Caco-2 (cell line): ENCODE data around the gene CHPF2. TPM values are rescaled to one million over a fixed set of nuclear protein-coding genes. Genes with fewer than 3 reads are reported as not detected.

Experiments
- BruUV-seq: library from RNA; stranded (reverse); fragments of 400-500 nt; replicated peaks from 2 replicates; lab custom pipeline; 2021; lab: Mats Ljungman, UMichigan
- CTCF ChIA-PET: fragments of 300-600 bp; sonication (Branson Sonifier 250); formaldehyde crosslinking; loops from one replicate; lab custom pipeline; 2022; ENCODE audit warnings: antibody characterized with exemption; lab: Charles Lee
- POLR2A ChIA-PET: fragments of 300-600 bp; sonication (Branson Sonifier 250); formaldehyde crosslinking; loops from one replicate; lab custom pipeline; 2022; ENCODE audit warnings: antibody characterized with exemption; lab: Charles Lee
- DNase-seq, 2 experiments: peaks; one replicate each; pipeline versions ENCODE4 v3.0.0 to v3.0.0-alpha.2; 2020 to 2022
- H3K27me3 ChIP-seq: replicated peaks from 2 replicates; pipeline ENCODE4 v1.6.0; 2011; ENCODE audit warnings: low read length; ENCODE audit not compliant: control insufficient read depth, insufficient read depth
- H3K36me3 ChIP-seq: 2 replicates; pipeline ENCODE4 v1.5.1; 2011; ENCODE audit warnings: low read length; ENCODE audit not compliant: control insufficient read depth, insufficient read depth
- H3K4me1 ChIP-seq: fragments of 250-450 bp; sonication (Bioruptor Pico); 2 replicates; pipeline ENCODE4 v1.5.1; 2020; ENCODE audit warnings: mild to moderate bottlenecking
- H3K4me3 ChIP-seq: 2 replicates; pipeline ENCODE4 v1.5.1; 2011; ENCODE audit warnings: low read depth, mild to moderate bottlenecking, control low read depth, low read length
- H3K9me3 ChIP-seq: fragments of 250-450 bp; sonication (Bioruptor Pico); 2 replicates; pipeline ENCODE4 v1.5.1; 2020; ENCODE audit warnings: mild to moderate bottlenecking, moderate library complexity
- H3K27ac Mint-ChIP-seq: one replicate; pipeline ENCODE4 v1.8.0; 2022; ENCODE audit warnings: mixed read lengths; ENCODE audit not compliant: unreplicated experiment
- H3K27me3 Mint-ChIP-seq: one replicate; pipeline ENCODE4 v1.8.0; 2022; ENCODE audit warnings: mixed read lengths; ENCODE audit not compliant: insufficient read depth, unreplicated experiment
- H3K36me3 Mint-ChIP-seq: one replicate; pipeline ENCODE4 v1.8.0; 2022; ENCODE audit warnings: mild to moderate bottlenecking, mixed read lengths; ENCODE audit not compliant: insufficient read depth, unreplicated experiment
- H3K4me1 Mint-ChIP-seq: one replicate; pipeline ENCODE4 v1.8.0; 2022; ENCODE audit warnings: low read depth, mixed read lengths; ENCODE audit not compliant: unreplicated experiment
- H3K4me3 Mint-ChIP-seq: one replicate; pipeline ENCODE4 v1.8.0; 2022; ENCODE audit warnings: mild to moderate bottlenecking, moderate library complexity, mixed read lengths; ENCODE audit not compliant: unreplicated experiment
- H3K9me3 Mint-ChIP-seq: one replicate; pipeline ENCODE4 v1.8.0; 2022; ENCODE audit warnings: mixed read lengths; ENCODE audit not compliant: unreplicated experiment
- intact Hi-C: fragments of 100-400 bp; cut with micrococcal nuclease; formaldehyde crosslinking; loops from one replicate; pipeline ENCODE4 v1.10.0; 2022; ENCODE audit not compliant: unreplicated experiment
- total RNA-seq: library from RNA; stranded (reverse); gene quantifications from 2 replicates; pipeline ENCODE4 v1.2.3, GENCODE V29; 2022
- TF ChIP-seq, protein P1 (sequence below), 2 experiments: fragments of 200-600 bp in 1 of 2; IDR thresholded peaks; 1 replicate in 1 of 2; 2 replicates in 1 of 2; pipeline versions ENCODE4 v1.5.1 to v1.8.0; 2011 to 2022; ENCODE audit warnings: antibody characterized with exemption in 1 of 2, control low read depth in 1 of 2, inconsistent platforms in 1 of 2, low read depth in 1 of 2, low read length in 1 of 2, mild to moderate bottlenecking in 1 of 2, moderate library complexity in 1 of 2; ENCODE audit not compliant: insufficient read depth in 1 of 2, severe bottlenecking in 1 of 2, unreplicated experiment in 1 of 2

CHPF2 gene
- total RNA-seq, 1 experiment from 2014 or later: 34.0 TPM

DNA sequence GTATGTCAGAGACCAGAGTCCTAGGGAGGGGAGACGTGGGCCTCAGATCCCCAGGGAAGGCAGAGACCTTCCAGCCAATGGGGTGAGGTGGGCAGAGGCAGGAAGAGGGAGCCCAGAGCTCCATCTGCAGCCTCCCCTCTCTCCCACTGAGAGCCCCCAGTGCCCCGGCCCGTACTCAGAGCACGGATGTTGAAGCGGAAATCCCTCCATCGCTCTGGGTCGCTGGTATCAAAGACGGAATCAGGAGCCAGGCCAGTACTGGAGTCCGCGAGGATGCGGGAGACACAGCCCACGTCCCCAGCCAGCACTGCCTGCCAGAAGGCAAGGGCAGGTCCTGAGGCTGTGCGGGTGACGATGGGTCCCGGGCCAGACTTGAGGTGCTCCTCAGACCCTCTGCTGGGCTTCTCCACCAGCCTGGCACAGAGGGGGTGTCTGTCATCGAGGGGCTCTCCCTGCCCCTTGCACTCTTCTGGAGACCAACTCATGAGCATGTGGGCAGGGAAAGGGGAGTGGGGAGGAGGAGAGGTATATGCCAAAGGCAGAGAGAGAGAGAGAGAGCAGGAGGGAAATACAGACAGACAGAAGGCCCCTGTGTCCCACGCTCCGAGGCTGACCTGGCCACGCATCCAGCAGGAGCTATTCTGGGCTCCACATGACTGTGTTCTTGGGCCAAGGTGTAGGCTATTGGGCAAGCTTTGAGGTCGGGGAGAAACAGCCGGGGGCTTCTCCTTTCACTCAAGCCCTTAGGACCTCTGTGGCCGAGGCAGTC lies 45.5 kb upstream of the CHPF2 start, which contains the start of gene ASB10:
Gene ASB10 (minus strand): TSS at position 611 of the 769 bp plus-strand sequence. CDS start 120 bp downstream, at position 491.
- Mint-ChIP-seq H3K4me3 (no peak within 1 kb of the TSS), H3K36me3 (no peaks in the 10 kb centered on the region), H3K4me1 (no peaks in the 10 kb centered on the region), H3K27ac (no peak within 1 kb of the TSS), H3K27me3 (peaks cover 12% of the 10 kb centered on the region), H3K9me3 (no peaks in the 10 kb centered on the region)
- TF ChIP-seq, protein P1, sequence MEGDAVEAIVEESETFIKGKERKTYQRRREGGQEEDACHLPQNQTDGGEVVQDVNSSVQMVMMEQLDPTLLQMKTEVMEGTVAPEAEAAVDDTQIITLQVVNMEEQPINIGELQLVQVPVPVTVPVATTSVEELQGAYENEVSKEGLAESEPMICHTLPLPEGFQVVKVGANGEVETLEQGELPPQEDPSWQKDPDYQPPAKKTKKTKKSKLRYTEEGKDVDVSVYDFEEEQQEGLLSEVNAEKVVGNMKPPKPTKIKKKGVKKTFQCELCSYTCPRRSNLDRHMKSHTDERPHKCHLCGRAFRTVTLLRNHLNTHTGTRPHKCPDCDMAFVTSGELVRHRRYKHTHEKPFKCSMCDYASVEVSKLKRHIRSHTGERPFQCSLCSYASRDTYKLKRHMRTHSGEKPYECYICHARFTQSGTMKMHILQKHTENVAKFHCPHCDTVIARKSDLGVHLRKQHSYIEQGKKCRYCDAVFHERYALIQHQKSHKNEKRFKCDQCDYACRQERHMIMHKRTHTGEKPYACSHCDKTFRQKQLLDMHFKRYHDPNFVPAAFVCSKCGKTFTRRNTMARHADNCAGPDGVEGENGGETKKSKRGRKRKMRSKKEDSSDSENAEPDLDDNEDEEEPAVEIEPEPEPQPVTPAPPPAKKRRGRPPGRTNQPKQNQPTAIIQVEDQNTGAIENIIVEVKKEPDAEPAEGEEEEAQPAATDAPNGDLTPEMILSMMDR (IDR thresholded peaks at IDR 0.05; ENCODE audit: insufficient read depth in 1 of 2, low read depth in 1 of 2, low read length in 1 of 2, severe bottlenecking in 1 of 2, unreplicated experiment in 1 of 2): no peak
- intact Hi-C loops: no loop called here
- no peaks in the 10 kb centered on the region for H3K36me3 ChIP-seq
- ChIA-PET POLR2A (no interaction called here), CTCF (no interaction called here)
- H3K4me3 ChIP-seq: no peak within 1 kb of the TSS
- H3K9me3 ChIP-seq: no peaks in the 10 kb centered on the region
- H3K27me3 ChIP-seq: no peaks in the 10 kb centered on the region; the same call in 1 of the 2 replicates
- H3K4me1 ChIP-seq: no peaks in the 10 kb centered on the region
- no peak for DNase-seq
- BruUV-seq: no TSS peak

DNA sequence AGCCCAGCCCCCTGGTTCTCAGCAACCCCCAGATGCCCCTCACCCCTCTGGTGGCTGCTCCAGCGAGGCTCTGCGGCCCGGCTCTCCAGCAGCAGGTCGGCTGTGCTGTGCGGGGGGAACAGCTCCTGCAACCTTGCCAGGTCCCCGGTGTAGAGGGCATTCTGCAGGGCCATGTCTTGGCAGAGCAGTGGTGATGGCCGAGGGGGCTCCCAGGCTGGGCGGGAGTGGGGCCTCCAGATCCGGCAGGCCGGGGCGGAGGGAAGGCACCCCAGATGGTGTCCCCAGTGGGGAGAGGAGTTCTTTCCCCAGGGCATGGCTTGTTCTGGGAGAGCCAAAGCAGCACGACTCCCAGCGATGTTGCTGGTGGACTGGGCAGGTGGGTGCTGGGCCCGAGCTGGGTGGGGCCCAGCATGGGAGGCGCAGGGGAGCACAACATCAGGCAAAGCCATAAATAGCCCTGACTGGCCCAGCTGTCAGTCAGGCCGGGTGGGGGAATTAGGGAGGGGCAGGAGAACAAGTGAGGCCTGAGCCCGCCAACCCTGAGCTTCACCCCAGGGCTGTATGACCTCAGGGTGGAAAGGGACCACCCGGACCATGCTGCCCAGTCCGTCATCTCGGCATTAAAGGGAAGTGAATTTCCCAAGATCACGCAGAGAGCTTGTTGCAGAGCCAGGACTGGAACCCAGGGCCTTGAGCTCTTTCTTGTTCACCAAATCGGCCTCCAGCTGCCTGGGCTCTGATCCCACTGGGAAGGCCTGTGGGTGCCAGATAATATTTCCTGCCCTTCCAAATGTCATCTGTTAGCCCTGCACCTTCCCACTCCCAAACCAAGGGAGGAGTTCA lies 44.7 kb upstream of the CHPF2 start:
- H3K4me1 ChIP-seq: no peaks in the 10 kb centered on the region
- intact Hi-C loops: no loop called here
- CTCF ChIA-PET: no interaction called here
- DNase-seq: no peak
- no peak overlapping the region for H3K4me3 ChIP-seq
- Mint-ChIP-seq H3K4me3 (no peak overlapping the region), H3K9me3 (no peaks in the 10 kb centered on the region), H3K27ac (no peak overlapping the region), H3K36me3 (no peaks in the 10 kb centered on the region), H3K27me3 (peaks cover 12% of the 10 kb centered on the region), H3K4me1 (no peaks in the 10 kb centered on the region)
- no peaks in the 10 kb centered on the region for H3K36me3 ChIP-seq
- TF ChIP-seq, protein P1 (IDR thresholded peaks at IDR 0.05; ENCODE audit: insufficient read depth in 1 of 2, low read depth in 1 of 2, low read length in 1 of 2, severe bottlenecking in 1 of 2, unreplicated experiment in 1 of 2): no peak
- H3K9me3 ChIP-seq: no peaks in the 10 kb centered on the region
- POLR2A ChIA-PET: no interaction called here
- no TSS peak for BruUV-seq
- H3K27me3 ChIP-seq: no peaks in the 10 kb centered on the region; the same call in 1 of the 2 replicates

DNA sequence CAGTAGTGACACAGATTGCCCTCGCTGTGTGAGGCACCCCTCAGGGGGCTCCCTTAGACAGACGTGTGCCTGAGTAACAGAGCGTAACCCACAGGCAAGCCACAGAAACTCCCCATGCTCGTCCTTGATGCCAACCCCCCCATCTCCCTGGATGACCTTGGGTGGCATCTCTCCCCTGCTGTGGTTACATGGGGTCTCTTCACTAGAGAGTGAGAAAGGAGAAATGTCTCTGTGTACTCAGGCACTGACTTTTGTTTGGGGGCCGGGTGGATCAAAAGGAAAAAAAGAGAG lies 44.1 kb upstream of the CHPF2 start:
- CTCF ChIA-PET: no interaction called here

More for the DNA sequence above, 44.1 kb upstream of the CHPF2 start:
- no peak overlapping the region for H3K27ac Mint-ChIP-seq
- H3K4me3 Mint-ChIP-seq: no peak overlapping the region
- TF ChIP-seq, protein P1 (IDR thresholded peaks at IDR 0.05; ENCODE audit: insufficient read depth in 1 of 2, low read depth in 1 of 2, low read length in 1 of 2, severe bottlenecking in 1 of 2, unreplicated experiment in 1 of 2): no peak
- POLR2A ChIA-PET: no interaction called here
- no peak for DNase-seq
- Histone ChIP-seq H3K27me3 (no peaks in the 10 kb centered on the region; the same call in 1 of the 2 replicates), H3K4me1 (no peaks in the 10 kb centered on the region), H3K9me3 (no peaks in the 10 kb centered on the region), H3K4me3 (no peak overlapping the region), H3K36me3 (no peaks in the 10 kb centered on the region)
- intact Hi-C loops: no loop called here
- BruUV-seq: no TSS peak
- no peaks in the 10 kb centered on the region for H3K36me3 Mint-ChIP-seq
- peaks cover 12% of the 10 kb centered on the region for H3K27me3 Mint-ChIP-seq
- no peaks in the 10 kb centered on the region for H3K9me3 Mint-ChIP-seq
- no peaks in the 10 kb centered on the region for H3K4me1 Mint-ChIP-seq
